GM21723 (cell line): ENCODE data around the gene PTPRE.
A peak's percentile ranks its signal among the peaks of the same experiment; 100 is the strongest.

Experiments used
- ATAC-seq: cut with Tn5 transposase; IDR thresholded peaks from one replicate; pipeline ENCODE4 v1.9.1; 2021; ENCODE audit warnings: mild to moderate bottlenecking, moderate library complexity; ENCODE audit not compliant: unreplicated experiment

Gene PTPRE

GRCh38 chr10:128017822-128018221 lies 110.9 kb downstream of the PTPRE start:
- ATAC-seq = no peak

GRCh38 chr10:128018236-128018635 lies 111.3 kb downstream of the PTPRE start:
- no peak for ATAC-seq

GRCh38 chr10:128018691-128019090 lies 111.8 kb downstream of the PTPRE start:
- no peak for ATAC-seq

- no peak for ATAC-seq
Measured at GRCh38 chr10:128022261-128023196, 115.6 kb downstream of the PTPRE start.

- no peak for ATAC-seq
Measured at GRCh38 chr10:128024426-128024825, 117.5 kb downstream of the PTPRE start.

GRCh38 chr10:128025437-128025836 lies 118.5 kb downstream of the PTPRE start:
- no peak for ATAC-seq

GRCh38 chr10:128025951-128026350 lies 119.0 kb downstream of the PTPRE start:
- no peak for ATAC-seq

GRCh38 chr10:128026615-128027300 lies 119.9 kb downstream of the PTPRE start:
- no peak for ATAC-seq

- ATAC-seq = no peak
Measured at GRCh38 chr10:128027306-128027705, 120.4 kb downstream of the PTPRE start.

GRCh38 chr10:128027822-128028507 lies 121.1 kb downstream of the PTPRE start:
- no peak for ATAC-seq

- ATAC-seq = no peak
Measured at GRCh38 chr10:128028508-128029289, 121.8 kb downstream of the PTPRE start.

- ATAC-seq = no peak
Measured at GRCh38 chr10:128029290-128029651, 122.4 kb downstream of the PTPRE start.

GRCh38 chr10:128029731-128030369 lies 122.9 kb downstream of the PTPRE start:
- ATAC-seq = no peak

- ATAC-seq = no peak
Measured at GRCh38 chr10:128030498-128031072, 123.7 kb downstream of the PTPRE start.

- no peak for ATAC-seq
Measured at GRCh38 chr10:128031216-128031615, 124.3 kb downstream of the PTPRE start.

GRCh38 chr10:128032466-128032865 lies 125.6 kb downstream of the PTPRE start:
- ATAC-seq = no peak

GRCh38 chr10:128035557-128035973 lies 128.7 kb downstream of the PTPRE start:
- ATAC-seq = peak; percentile 86

GRCh38 chr10:128036011-128036615 lies 129.2 kb downstream of the PTPRE start:
- no peak for ATAC-seq

GRCh38 chr10:128036746-128037543 lies 130.0 kb downstream of the PTPRE start:
- no peak for ATAC-seq
